Measurements from ENCODE around the gene FREM1.

Gene FREM1

GRCh38 chr9:14941501-14942405, 31.5 kb upstream of the FREM1 start:
- DNase-seq (ENCODE audit: low read depth) = no peak
- TF ChIP-seq CTCF (IDR thresholded peaks at IDR 0.05; ENCODE audit: insufficient read depth, low read depth, low read length, missing control alignments) = no peak
- no peak overlapping the region for H3K4me3 ChIP-seq (ENCODE audit: low read depth, low read length)

- H3K4me3 ChIP-seq (ENCODE audit: low read depth, low read length) = no peak overlapping the region
- TF ChIP-seq CTCF (IDR thresholded peaks at IDR 0.05; ENCODE audit: insufficient read depth, low read depth, low read length, missing control alignments) = no peak
- no peak for DNase-seq (ENCODE audit: low read depth)
Measured at GRCh38 chr9:14939378-14939777, 29.1 kb upstream of the FREM1 start.

- no peak for TF ChIP-seq CTCF (IDR thresholded peaks at IDR 0.05; ENCODE audit: insufficient read depth, low read depth, low read length, missing control alignments)
- DNase-seq (ENCODE audit: low read depth) = no peak
- no peak overlapping the region for H3K4me3 ChIP-seq (ENCODE audit: low read depth, low read length)
Measured at GRCh38 chr9:14937216-14937615, 27.0 kb upstream of the FREM1 start.

DNA sequence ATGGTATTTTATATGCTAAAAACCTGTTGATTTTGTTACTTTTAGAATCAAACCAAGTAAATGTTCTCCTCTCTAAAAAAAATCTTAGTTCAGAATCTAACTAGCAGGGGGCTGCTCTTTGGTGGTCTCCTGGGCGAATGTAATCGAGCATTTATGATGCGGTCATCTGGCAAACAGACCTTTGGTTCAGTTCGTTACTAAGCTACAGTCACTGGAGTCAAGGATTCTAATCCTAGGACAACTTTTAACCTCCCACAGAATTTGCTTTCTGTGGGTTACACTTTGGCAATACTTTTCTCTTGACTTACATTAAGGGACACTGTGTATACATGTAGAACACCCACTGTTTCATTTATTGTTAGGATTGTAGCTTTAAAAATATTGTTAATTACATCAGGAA, 26.3 kb upstream of the FREM1 start:
- no peak for TF ChIP-seq CTCF (IDR thresholded peaks at IDR 0.05; ENCODE audit: insufficient read depth, low read depth, low read length, missing control alignments)
- no peak for DNase-seq (ENCODE audit: low read depth)
- H3K4me3 ChIP-seq (ENCODE audit: low read depth, low read length) = no peak overlapping the region

DNA sequence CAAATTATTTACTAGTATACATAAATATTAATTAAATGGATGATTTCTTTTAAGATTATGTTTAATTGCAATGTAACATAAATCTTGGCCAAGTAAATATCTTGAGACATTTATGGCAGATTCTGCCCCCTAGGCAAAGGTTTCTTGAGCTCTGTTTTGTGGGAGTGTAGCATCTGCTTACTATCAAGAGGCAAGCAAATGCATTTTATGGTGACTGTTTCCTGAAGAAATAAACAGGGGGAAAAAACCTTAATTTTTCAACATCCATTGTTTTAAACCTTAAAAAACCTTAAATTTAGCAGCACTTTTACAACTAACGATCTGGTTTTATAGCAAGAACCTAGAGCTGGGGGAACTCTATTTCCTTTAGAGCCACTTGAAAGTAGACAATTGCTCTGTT, 25.7 kb upstream of the FREM1 start:
- no peak overlapping the region for H3K4me3 ChIP-seq (ENCODE audit: low read depth, low read length)
- DNase-seq (ENCODE audit: low read depth) = no peak
- no peak for TF ChIP-seq CTCF (IDR thresholded peaks at IDR 0.05; ENCODE audit: insufficient read depth, low read depth, low read length, missing control alignments)

GRCh38 chr9:14935106-14935751, 25.0 kb upstream of the FREM1 start:
- H3K4me3 ChIP-seq (ENCODE audit: low read depth, low read length) = no peak overlapping the region
- no peak for TF ChIP-seq CTCF (IDR thresholded peaks at IDR 0.05; ENCODE audit: insufficient read depth, low read depth, low read length, missing control alignments)
- no peak for DNase-seq (ENCODE audit: low read depth)
